NCI-H146 treated with DMSO at 0.1 percent for 48 hours (cell line): ENCODE measurements around the gene BCAP31.
A peak's percentile ranks its signal among the peaks of the same experiment; 100 is the strongest.

ENCODE experiments used
- DNase-seq: peaks from one replicate; lab custom pipeline; 2025; ENCODE audit not compliant: unreplicated experiment; lab: John Stamatoyannopoulos, UW

Gene BCAP31

DNA sequence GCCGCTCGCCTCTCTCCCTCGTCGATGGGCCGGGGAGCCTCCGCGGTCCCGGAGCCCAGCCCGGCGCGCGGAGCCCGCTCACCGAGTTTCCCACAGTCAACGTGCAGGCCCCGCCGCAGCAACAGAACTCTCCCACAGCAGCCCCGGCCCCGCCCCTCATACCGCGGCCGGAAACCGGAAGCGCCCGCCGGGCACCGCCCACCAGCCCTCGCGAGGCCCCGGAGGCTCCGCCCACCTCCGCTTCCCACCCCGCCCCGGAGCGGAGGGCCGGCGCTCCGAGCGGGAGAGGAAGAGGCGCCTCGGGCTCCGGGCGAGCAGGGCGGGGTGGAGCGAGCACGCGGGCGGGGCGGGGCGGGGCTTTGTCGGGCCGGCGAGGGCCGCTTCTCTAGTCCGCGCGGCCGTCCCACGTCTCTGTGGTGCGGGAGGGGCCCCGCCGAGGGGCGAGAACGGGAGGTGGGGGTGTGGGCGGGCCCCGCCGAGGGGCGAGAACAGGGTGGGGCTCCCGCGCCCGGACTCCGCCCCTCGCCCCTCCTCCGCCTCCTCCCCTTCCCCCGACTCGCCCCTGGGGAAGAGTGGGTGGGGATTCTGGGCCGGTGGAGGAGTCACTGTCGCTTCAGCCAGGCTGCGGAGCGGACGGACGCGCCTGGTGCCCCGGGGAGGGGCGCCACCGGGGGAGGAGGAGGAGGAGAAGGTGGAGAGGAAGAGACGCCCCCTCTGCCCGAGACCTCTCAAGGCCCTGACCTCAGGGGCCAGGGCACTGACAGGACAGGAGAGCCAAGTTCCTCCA is at the start of gene BCAP31, which contains the start of gene ABCD1:
TSS of gene BCAP31 (minus strand) at position 136 of the 787 bp plus-strand sequence. CDS start 1,143 bp downstream, outside the sequence.
TSS of gene ABCD1 (plus strand) at position 605 of the 787 bp plus-strand sequence. CDS start 411 bp downstream, outside the sequence.
- peak; percentile 78 for DNase-seq

DNA sequence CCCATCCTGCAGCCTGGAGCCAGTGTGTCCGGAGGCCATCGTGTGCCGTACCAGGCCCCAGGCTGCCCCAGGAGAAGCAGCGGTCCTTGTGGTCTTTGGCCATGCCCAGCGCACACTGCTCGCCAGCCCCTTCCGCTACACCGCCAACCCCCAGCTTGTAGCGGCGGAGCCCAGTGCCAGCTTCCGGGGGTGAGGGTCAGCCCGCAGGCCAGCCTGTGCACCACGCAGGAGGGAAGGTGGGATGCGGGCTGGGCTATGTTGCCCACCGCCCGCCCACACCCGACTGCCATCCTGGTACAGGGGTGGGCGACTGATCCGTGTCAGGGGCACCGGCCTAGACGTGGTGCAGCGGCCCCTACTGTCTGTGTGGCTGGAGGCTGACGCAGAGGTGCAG is 49.0 kb upstream of the BCAP31 start:
- no peak for DNase-seq

DNA sequence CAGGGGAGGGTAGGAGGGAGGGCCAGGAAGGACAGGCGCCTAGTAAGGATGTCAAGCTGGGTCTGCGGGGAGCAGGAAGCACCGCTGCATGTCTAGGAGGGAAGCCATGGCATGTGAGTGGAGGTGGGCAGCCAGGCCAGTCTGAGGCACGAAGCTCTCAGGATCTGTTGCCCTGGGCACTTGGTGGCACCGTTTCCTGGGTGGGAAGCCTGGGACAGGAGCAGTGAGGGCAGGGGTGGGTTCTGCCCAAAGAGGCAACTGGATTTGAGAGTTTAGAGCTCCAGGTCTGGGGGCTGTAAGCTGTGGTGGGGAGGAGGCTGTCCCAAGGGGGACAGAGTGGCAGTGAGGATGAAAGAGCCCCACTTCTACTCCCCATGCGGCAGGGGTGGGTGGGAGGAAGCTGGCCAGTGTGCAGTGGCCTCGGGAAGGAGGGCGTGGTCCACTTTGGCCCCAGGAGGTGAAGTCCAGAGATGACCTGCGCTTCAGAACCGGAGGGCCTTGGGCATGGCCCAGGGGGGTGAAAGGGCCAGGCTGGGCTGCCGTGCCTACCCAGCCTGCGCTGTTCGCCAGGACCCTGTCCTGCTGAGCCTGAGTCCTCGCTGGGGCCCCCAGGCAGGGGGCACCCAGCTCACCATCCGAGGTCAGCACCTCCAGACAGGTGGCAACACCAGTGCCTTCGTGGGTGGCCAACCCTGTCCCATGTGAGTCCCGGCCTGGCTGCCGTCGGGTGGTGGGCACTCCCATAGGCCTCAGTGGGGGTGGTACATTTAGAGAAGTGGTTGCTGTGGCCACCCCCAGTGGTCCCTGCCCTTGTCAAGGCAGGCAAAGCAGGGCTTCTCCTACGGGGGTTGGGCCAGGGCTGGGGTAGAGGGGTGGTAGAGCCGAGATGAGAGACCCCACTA is 48.4 kb upstream of the BCAP31 start:
- DNase-seq, result no peak

DNA sequence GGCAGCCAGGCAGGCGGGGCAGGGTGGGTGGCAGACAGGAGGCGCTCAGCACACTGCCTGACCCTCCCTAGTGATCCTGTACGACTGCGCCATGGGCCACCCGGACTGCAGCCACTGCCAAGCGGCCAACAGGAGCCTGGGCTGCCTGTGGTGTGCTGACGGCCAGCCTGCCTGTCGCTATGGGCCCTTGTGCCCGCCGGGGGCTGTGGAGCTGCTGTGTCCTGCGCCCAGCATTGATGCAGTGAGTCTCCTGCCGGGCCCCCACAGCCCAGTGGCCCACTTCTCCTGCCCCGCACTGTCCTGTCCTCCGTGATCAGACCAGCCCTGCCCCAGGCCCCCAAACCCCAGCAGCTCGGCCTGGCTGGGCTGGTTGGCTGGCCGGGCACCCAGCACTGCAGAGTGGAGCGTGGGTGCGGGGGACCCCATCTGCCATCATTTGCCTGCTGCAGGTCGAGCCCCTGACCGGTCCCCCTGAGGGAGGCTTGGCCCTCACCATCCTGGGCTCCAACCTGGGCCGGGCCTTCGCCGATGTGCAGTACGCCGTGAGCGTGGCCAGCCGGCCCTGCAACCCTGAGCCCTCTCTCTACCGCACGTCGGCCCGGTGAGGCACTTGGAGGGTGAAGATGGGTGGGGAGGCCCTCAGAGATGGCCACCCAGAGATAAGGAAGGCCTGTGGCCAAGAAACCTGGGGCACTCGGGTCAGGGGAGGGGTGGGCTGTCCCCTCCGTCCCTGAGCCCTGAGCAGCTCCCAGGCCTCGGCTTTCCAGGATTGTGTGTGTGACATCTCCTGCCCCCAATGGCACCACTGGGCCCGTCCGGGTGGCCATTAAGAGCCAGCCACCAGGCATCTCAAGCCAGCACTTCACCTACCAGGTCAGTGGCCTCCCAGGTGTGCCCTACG is 47.5 kb upstream of the BCAP31 start:
- no peak for DNase-seq

DNA sequence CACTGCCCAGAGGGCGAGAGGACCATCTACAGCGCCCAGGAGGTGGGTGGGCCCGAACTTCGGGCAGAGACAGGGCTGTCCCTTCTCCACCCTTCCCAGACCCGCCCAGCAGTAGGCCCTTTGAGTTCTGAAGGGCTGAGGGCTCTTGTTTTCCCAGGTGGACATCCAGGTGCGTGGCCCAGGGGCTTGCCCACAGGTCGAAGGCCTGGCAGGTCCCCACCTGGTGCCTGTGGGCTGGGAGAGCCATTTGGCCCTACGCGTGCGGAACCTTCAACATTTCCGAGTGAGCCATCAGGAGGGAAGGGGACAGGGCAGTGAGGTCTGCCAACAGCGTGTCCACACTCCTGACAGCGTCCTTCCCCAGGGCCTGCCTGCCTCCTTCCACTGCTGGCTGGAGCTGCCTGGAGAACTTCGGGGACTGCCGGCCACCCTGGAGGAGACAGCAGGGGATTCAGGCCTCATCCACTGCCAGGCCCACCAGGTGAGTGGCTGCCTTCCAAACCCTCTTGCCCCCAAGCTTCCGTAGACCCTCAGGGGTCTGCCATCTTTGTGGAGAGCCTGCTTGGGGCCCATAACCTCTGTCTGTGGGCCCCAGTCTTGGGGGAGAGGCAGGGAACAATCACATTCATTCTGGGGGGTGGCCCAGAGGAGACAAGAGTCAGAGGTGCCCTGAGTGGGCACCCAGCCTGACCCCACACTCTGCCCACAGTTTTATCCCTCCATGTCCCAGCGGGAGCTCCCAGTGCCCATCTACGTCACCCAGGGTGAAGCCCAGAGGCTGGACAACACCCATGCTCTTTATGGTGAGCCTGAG is 46.6 kb upstream of the BCAP31 start:
- DNase-seq, result no peak

DNA sequence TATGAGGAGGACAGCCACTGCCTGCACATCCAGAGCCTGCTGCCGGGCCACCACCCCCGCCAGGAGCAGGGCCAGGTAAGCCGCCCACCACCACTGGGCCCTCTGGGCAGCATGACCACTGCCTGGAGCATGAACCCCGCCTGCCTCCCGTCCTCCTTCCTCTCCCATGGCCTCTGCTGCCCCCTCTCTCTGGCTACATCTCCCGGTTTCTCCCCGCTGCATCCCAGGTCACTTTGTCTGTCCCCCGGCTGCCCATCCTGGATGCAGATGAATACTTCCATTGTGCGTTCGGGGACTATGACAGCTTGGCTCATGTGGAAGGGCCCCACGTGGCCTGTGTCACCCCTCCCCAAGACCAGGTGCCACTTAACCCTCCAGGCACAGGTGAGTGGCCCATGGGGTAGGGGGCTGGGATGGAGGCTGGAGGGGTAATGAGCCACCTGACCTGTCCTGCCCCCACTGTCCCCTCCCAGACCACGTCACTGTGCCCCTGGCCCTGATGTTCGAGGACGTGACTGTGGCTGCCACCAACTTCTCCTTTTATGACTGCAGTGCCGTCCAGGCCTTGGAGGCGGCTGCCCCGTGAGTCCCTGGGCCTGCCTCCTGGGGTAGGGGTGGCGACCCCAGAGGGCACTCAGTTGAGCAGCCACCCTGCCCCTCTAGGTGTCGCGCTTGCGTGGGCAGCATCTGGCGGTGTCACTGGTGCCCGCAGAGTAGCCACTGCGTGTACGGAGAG is 45.8 kb upstream of the BCAP31 start:
- no peak for DNase-seq

DNA sequence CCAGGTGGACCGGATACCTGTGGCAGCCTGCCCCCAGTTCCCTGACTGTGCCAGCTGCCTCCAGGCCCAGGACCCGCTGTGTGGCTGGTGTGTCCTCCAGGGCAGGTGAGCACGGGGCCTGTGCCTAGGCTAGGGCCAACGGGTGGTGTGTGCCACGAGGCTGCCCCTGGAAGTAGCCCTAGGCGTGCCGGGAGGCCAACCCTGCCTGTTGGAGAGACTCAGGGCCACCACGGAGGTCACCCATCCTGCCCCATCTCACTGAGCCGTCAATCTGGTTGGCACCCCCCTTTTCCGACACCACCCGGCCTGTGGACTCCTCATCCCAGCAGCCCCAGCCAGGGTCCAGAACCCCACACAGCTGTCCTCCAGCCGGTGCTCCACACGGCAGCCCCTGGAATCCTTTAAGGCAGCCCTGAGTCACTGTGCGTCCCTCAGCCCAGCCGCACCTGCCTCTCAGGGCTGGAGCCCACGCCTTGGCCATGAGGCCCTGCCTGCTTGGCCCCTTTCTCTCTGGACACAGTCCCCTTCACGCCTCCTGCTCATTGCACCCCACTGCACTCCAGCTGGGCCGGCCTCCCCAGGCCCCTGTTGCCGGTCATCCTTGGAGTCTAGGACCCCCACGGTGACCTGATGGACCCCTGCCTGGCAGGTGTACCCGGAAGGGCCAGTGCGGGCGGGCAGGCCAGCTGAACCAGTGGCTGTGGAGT is 45.1 kb upstream of the BCAP31 start:
- DNase-seq, result no peak

DNA sequence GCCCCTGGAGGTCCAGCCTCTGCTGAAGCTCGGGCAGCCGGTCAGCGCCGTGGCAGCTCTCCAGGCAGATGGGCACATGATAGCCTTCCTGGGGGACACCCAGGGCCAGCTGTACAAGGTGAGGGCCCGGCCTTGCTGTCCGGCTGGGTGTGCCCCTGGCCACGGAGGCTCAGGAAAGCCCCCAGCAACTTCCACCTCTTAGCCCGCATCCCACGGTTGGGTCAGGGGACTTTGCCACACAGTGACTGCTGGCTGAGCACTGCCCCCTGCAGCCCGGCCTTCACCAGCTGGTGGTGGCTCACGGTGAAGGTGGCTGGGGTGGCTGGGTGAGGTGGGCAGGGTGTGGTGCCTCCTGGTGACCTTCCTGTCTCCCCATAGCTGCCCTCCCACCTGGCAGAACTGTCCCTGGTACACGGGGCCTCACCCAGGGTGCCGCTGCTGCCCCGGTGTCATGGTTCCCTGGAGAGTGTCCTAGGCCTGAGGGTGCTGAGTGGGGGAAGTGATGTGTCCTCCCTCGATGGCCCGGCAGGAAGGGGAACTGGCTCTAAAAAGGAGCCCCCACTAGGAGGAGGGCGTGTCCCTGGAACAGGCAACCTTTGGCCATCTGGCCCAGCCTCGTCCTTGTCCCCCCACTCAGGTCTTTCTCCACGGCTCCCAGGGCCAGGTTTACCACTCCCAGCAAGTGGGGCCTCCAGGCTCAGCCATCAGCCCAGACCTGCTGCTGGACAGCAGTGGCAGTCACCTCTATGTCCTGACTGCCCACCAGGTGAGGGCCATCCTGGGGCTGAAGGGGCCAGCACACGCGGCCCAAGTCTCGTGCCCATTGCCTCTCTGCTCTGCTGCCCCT is 44.3 kb upstream of the BCAP31 start:
- no peak for DNase-seq

DNA sequence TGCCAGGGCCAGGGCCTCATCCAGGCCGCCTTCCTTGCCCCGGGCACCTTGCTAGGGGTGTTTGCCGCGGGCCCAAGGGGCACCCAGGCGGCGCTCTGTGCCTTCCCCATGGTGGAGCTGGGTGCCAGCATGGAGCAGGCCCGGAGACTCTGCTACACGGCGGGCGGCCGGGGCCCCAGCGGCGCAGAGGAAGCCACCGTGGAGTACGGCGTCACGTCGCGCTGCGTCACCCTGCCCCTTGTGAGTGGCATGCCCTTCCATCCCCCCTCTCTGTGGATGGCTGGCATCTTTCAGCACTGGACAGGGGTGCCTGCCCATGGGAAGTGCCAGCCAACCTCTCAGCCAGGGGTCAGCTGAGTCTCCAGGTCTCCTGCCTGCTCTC is 43.5 kb upstream of the BCAP31 start:
- no peak for DNase-seq

DNA sequence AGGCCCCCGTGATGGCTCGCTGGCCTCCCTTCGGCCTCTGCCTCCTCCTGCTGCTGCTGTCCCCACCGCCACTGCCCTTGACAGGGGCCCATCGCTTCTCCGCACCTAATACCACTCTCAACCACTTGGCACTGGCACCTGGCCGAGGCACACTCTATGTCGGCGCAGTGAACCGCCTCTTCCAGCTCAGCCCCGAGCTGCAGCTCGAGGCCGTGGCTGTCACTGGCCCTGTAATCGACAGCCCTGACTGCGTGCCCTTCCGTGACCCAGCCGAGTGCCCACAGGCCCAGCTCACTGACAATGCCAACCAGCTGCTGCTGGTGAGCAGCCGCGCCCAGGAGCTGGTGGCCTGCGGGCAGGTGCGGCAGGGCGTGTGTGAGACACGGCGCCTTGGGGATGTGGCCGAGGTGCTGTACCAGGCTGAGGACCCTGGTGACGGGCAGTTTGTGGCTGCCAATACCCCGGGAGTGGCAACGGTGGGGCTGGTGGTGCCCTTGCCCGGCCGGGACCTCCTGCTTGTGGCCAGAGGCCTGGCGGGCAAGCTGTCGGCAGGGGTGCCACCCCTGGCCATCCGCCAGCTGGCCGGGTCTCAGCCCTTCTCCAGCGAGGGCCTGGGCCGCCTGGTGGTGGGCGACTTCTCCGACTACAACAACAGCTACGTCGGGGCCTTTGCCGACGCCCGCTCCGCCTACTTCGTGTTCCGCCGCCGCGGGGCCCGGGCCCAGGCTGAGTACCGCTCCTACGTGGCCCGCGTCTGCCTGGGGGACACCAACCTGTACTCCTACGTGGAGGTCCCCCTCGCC is 42.9 kb upstream of the BCAP31 start:
- DNase-seq, result no peak

DNA sequence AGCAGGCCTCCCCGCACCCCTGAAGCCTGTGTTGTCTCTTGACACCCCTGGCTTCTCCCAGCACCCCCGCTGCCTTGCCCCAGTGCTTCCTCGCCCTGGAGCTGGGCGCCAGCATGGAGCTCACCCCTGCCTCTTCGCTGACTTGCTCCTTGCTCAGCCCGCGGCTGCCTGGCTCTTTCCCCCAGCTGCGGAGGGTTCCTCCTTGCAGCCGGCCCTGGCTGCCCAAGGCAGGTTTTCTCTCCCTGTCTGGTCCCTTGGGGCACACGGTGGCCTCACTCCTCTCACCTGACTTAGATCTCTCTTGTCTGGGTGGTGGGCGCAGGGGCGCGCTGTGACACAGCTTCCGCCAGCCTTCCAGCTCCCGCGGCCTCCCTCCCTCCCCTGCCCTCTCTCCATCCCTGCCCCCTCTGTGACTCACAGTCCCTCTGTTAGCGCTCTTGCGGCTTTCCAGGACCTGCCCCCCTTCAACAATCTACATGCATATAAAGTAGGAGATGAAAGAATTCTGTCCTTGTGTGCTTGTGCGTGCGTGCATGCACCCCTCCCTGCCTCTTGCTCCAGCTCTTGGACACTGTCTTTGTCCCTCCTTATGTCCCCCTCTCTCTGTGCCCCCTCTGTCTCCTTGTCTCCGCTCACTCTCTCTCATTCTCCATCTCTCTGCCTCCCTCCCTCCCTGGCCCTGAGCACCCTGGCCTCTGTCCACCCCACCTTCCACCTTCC is 42.1 kb upstream of the BCAP31 start:
- no peak for DNase-seq

DNA sequence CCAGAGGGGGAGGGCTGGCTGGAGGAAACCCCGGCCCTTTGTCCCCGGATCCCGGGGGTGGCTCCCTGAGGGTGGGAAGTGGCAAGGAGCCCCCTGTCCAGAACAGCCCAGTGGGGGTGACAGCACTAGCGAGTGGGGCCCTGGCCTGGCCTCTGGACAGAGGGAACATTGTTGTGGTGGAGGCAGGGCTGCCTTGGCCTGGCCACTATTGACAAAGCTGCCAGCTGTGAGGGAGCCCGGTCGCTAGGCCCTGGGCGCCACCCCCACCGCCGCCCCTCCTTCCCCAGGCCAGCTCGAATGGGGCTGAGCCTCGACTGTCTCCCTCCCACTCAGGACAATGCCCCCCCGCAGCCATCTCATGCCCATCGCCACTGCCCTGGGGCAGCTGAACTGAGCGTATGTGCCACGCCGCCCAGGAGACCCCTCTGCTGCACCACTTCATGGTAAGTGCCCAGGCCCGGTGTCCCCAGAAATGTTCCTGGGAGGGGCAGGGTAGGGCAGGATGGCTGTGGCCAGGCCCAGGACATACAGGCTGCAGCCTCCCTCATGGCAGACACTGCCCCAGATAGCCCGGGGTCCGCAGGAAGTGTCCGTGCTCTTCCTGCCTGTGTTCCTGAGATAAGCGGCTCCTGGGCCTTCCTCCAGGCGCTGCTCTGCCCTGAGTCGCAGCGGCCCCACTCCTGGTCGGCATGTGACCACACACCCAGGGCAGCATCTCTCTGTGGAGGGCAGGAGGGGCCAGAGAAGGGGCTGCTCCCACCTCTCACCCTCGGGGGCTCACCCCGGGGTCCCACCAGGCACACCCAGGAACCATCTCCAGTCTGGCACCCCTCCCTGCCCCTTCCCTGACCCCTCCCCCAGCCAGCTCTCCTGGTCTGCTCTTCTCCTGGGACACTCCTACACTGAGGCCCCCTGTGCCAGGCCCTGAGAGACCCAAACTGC is 41.2 kb upstream of the BCAP31 start:
- no peak for DNase-seq

DNA sequence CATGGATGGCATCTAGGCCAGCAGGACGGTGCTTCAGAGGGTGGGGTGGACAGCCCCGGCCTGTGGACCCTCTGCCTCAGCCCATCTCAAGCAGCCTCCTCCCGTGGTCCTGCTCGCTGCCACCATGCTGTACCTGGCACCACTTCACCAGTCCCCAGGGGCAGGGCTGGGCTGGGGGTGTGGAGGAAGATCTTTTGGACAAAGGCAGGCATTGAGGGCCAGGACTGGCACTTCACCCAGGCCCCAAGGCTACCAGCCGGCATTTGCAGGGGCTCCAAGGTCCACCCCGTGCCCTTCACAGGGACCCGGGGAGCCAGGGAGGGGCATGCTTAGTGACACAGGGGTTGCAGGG is 40.6 kb upstream of the BCAP31 start:
- DNase-seq, result no peak

DNA sequence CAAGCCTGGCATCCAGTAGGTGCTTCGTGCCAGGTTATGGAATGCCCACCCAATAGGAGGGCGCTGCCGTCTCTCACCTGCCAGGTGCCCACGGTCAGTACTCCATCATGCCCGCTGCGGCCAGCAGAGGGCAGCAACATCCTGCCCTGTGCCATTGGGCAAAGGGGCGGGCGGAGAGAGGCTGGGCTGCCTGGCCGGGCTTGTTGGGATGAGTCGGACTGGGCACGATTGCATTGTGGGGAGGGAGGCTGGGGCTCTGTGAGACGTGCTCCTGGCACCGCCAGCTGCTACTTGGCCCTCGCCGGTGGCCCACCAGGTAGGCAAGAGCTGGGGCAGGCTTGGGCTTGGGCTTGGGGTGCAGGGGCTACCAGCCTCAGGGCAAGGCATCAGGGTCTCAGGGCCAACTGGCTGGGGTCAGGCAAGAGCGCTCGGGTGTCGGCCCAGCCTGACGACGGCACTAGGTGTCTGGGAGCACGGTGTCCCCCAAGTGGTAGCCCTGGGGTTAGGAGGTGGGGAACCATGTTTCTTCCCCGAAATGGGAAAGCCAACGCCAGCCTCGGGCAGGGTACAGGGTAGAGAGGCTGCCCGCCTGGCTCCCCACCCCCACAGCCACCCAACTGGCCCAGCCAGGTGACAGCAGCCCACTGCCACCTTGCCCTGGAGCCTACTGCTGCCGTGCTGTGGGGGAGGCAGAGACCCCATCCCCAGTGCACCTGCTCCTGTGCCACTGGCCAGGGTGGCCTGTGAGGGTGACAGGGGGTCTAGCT is 40.0 kb upstream of the BCAP31 start, which contains the start of gene PLXNB3:
TSS of gene PLXNB3 (plus strand) at position 261 of the 767 bp plus-strand sequence. CDS start 1,287 bp downstream, outside the sequence.
- DNase-seq, result peak; percentile 46
